Activated naive CD8-positive, alpha-beta T cell treated with anti-CD3 and anti-CD28 coated beads, Interleukin-2, amount 50 U/mL, for 24 hours (primary cell): ENCODE results near the gene GSTM1.
A peak's percentile ranks its signal among the peaks of the same experiment; 100 is the strongest.
"Not testable (repeated sequence)": the region's sequence is repeated elsewhere in the genome, so short reads cannot be mapped to it uniquely, and the experiment has no call there.

Source experiments
- ATAC-seq: fragments of 150-1000 bp; cut with Tn5 transposase; one replicate; pipeline ENCODE4 v1.10.0; 2021
- DNase-seq: peaks from one replicate; pipeline ENCODE4 v3.0.0; 2021
- H3K27ac Mint-ChIP-seq: one replicate; pipeline ENCODE4 v1.8.0; 2021; ENCODE audit warnings: mild to moderate bottlenecking, mixed read lengths
- H3K27me3 Mint-ChIP-seq: one replicate; pipeline ENCODE4 v1.8.0; 2021; ENCODE audit warnings: mixed read lengths
- H3K36me3 Mint-ChIP-seq: one replicate; pipeline ENCODE4 v1.8.0; 2021; ENCODE audit warnings: low read depth, mixed read lengths
- H3K4me1 Mint-ChIP-seq: one replicate; pipeline ENCODE4 v1.8.0; 2021; ENCODE audit warnings: mixed read lengths
- H3K4me3 Mint-ChIP-seq: one replicate; pipeline ENCODE4 v1.8.0; 2021; ENCODE audit warnings: mild to moderate bottlenecking, moderate library complexity, mixed read lengths
- H3K9me3 Mint-ChIP-seq: one replicate; pipeline ENCODE4 v1.8.0; 2021; ENCODE audit warnings: mixed read lengths

The GSTM1 gene

GRCh38 chr1:109655615-109656519 is 31.8 kb upstream of the GSTM1 start, which contains the start of gene GSTM4:
GSTM4 (plus strand) TSS chr1:109656099; CDS start chr1:109656390, 291 bp downstream.
- peak within 1 kb of the TSS; percentile 43 for H3K27ac Mint-ChIP-seq
- peak; percentile 90 for ATAC-seq
- peaks cover 10% of the 10 kb centered on the region for H3K4me1 Mint-ChIP-seq
- H3K27me3 Mint-ChIP-seq, result peaks cover 13% of the 10 kb centered on the region
- H3K36me3 Mint-ChIP-seq, result no peaks in the 10 kb centered on the region
- no peaks in the 10 kb centered on the region for H3K9me3 Mint-ChIP-seq
- peak within 1 kb of the TSS; percentile 78 for H3K4me3 Mint-ChIP-seq
- DNase-seq, result peak; percentile 81

GRCh38 chr1:109657395-109657794 is 30.2 kb upstream of the GSTM1 start:
- H3K36me3 Mint-ChIP-seq, result no peaks in the 10 kb centered on the region
- DNase-seq, result no peak
- no peak for ATAC-seq
- peaks cover 10% of the 10 kb centered on the region for H3K4me1 Mint-ChIP-seq
- H3K9me3 Mint-ChIP-seq, result no peaks in the 10 kb centered on the region
- H3K27me3 Mint-ChIP-seq, result peaks cover 8% of the 10 kb centered on the region
- no peak overlapping the region for H3K4me3 Mint-ChIP-seq
- H3K27ac Mint-ChIP-seq, result no peak overlapping the region

GRCh38 chr1:109657970-109658369 is 29.6 kb upstream of the GSTM1 start:
- DNase-seq (no peak), ATAC-seq (no peak)
- H3K27ac Mint-ChIP-seq, result no peak overlapping the region
- no peaks in the 10 kb centered on the region for H3K9me3 Mint-ChIP-seq
- H3K4me3 Mint-ChIP-seq, result no peak overlapping the region
- H3K4me1 Mint-ChIP-seq, result peaks cover 10% of the 10 kb centered on the region
- H3K36me3 Mint-ChIP-seq, result no peaks in the 10 kb centered on the region
- H3K27me3 Mint-ChIP-seq, result peaks cover 8% of the 10 kb centered on the region

GRCh38 chr1:109658533-109659042 is 29.0 kb upstream of the GSTM1 start:
- H3K27me3 Mint-ChIP-seq, result peaks cover 6% of the 10 kb centered on the region
- H3K4me1 Mint-ChIP-seq, result peaks cover 10% of the 10 kb centered on the region
- no peaks in the 10 kb centered on the region for H3K36me3 Mint-ChIP-seq
- ATAC-seq, result no peak
- no peak overlapping the region for H3K27ac Mint-ChIP-seq
- no peak overlapping the region for H3K4me3 Mint-ChIP-seq
- no peaks in the 10 kb centered on the region for H3K9me3 Mint-ChIP-seq
- no peak for DNase-seq

DNA sequence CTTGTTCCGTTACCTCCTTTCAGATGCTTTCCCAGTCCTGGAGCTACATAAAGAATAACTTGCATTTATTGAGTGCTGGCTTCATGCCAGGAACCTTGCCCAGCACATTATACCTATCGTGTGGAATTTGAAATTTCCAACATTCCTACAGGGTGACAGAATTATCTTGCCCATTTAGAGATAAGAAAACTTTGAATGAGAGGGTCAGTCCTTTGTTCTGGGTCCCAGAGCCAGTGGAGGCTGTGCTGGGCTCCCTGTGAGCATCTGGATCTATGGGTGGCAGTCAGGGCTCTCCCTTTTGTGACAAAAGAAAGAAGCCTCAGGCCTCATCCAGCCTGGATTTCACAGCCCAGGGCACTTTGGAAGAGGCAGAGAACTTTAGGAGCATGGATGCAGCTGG is 28.5 kb upstream of the GSTM1 start:
- no peak overlapping the region for H3K4me3 Mint-ChIP-seq
- H3K9me3 Mint-ChIP-seq, result no peaks in the 10 kb centered on the region
- no peak overlapping the region for H3K27ac Mint-ChIP-seq
- no peaks in the 10 kb centered on the region for H3K36me3 Mint-ChIP-seq
- peaks cover 5% of the 10 kb centered on the region for H3K27me3 Mint-ChIP-seq
- ATAC-seq (no peak), DNase-seq (no peak)
- peaks cover 10% of the 10 kb centered on the region for H3K4me1 Mint-ChIP-seq

GRCh38 chr1:109659997-109660690 is 27.5 kb upstream of the GSTM1 start:
- DNase-seq (no peak), ATAC-seq (no peak)
- Mint-ChIP-seq H3K4me3 (no peak overlapping the region), H3K36me3 (no peaks in the 10 kb centered on the region), H3K4me1 (peaks cover 5% of the 10 kb centered on the region), H3K9me3 (no peaks in the 10 kb centered on the region), H3K27me3 (no peaks in the 10 kb centered on the region), H3K27ac (no peak overlapping the region)

- not testable (repeated sequence) for H3K4me3 Mint-ChIP-seq, ATAC-seq, H3K9me3 Mint-ChIP-seq, H3K27ac Mint-ChIP-seq, DNase-seq, H3K27me3 Mint-ChIP-seq, H3K4me1 Mint-ChIP-seq, H3K36me3 Mint-ChIP-seq
Measured at GRCh38 chr1:109660691-109661026, 27.0 kb upstream of the GSTM1 start.

GRCh38 chr1:109661391-109661790 is 26.2 kb upstream of the GSTM1 start:
- Mint-ChIP-seq H3K9me3 (no peaks in the 10 kb centered on the region), H3K36me3 (no peaks in the 10 kb centered on the region), H3K4me3 (no peak overlapping the region), H3K27me3 (no peaks in the 10 kb centered on the region), H3K4me1 (peaks cover 2% of the 10 kb centered on the region), H3K27ac (no peak overlapping the region)
- DNase-seq (no peak), ATAC-seq (no peak)

- DNase-seq (no peak), ATAC-seq (no peak)
- H3K4me1 Mint-ChIP-seq, result peaks cover 16% of the 10 kb centered on the region
- no peaks in the 10 kb centered on the region for H3K36me3 Mint-ChIP-seq
- H3K9me3 Mint-ChIP-seq, result no peaks in the 10 kb centered on the region
- no peak overlapping the region for H3K4me3 Mint-ChIP-seq
- no peak overlapping the region for H3K27ac Mint-ChIP-seq
- H3K27me3 Mint-ChIP-seq, result no peaks in the 10 kb centered on the region
Measured at GRCh38 chr1:109664671-109665070, 22.9 kb upstream of the GSTM1 start.

GRCh38 chr1:109667452-109668122 is 20.0 kb upstream of the GSTM1 start, which contains the start of gene GSTM2:
GSTM2 (plus strand) TSS chr1:109668057; CDS start chr1:109668116, 59 bp downstream.
- H3K27ac Mint-ChIP-seq, result no peak within 1 kb of the TSS
- peak within 1 kb of the TSS; percentile 67 for H3K4me3 Mint-ChIP-seq

GRCh38 chr1:109668123-109668775 is 19.4 kb upstream of the GSTM1 start:
- Mint-ChIP-seq H3K4me1 (peaks cover 21% of the 10 kb centered on the region), H3K36me3 (no peaks in the 10 kb centered on the region), H3K9me3 (no peaks in the 10 kb centered on the region), H3K27ac (no peak overlapping the region), H3K27me3 (no peaks in the 10 kb centered on the region), H3K4me3 (peak overlapping the region; percentile 67)
- ATAC-seq (no peak), DNase-seq (no peak)

More at GRCh38 chr1:109667452-109668122, 20.0 kb upstream of the GSTM1 start, which contains the start of gene GSTM2:
- ATAC-seq (peak; percentile 99), DNase-seq (peak; percentile 85)
- peaks cover 21% of the 10 kb centered on the region for H3K4me1 Mint-ChIP-seq
- H3K9me3 Mint-ChIP-seq, result no peaks in the 10 kb centered on the region
- H3K36me3 Mint-ChIP-seq, result no peaks in the 10 kb centered on the region
- H3K27me3 Mint-ChIP-seq, result no peaks in the 10 kb centered on the region

DNA sequence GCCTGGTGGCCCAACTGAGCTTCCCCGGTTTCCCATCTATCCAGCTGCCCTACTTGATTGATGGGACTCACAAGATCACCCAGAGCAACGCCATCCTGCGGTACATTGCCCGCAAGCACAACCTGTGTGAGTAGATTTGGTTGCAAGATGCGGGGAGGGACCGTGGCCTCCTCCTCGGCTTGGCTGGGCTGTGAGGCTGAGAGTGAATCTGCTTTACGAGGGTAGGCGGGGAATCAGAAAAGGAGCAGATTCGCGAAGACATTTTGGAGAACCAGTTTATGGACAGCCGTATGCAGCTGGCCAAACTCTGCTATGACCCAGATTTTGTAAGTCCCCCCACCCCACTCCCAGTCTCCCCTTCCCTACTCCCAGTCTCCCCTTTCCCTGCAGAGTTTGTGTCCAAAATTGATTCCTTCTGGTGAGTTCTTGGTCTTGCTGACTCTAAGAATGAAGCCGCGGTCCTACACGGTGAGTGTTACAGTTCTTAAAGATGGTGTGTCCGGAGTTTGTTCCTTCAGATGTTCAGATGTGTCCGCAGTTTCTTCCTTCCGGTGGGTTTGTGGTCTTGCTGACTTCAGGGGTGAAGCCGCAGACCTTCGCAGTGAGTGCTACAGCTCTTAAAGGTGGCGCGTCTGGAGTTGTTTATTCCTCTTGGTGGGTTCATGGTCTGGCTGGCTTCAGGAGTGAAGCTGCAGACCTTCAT is 18.2 kb upstream of the GSTM1 start:
- no peaks in the 10 kb centered on the region for H3K9me3 Mint-ChIP-seq
- peak overlapping the region; percentile 44 for H3K4me3 Mint-ChIP-seq
- DNase-seq (peak; percentile 24), ATAC-seq (no peak)
- H3K27ac Mint-ChIP-seq, result peak overlapping the region; percentile 4
- H3K27me3 Mint-ChIP-seq, result no peaks in the 10 kb centered on the region
- H3K4me1 Mint-ChIP-seq, result peaks cover 21% of the 10 kb centered on the region
- no peaks in the 10 kb centered on the region for H3K36me3 Mint-ChIP-seq

DNA sequence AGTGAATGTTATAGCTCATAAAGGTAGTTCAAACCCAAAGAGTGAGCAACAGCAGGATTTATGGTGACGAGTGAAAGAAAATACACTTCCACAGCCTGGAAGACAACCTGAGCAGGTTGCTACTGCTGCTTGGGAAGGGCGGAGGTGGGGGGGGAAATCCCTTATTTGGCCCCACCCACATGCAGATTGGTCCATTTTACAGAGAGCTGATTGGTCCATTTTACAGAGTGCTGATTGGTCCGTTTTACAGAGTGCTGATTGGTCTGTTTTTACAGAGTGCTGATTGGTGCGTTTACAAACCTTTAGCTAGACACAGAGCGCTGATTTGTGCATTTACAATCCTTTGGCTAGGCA is 17.7 kb upstream of the GSTM1 start:
- not testable (repeated sequence) for H3K9me3 Mint-ChIP-seq, H3K27me3 Mint-ChIP-seq, ATAC-seq, DNase-seq, H3K36me3 Mint-ChIP-seq
- Mint-ChIP-seq H3K27ac (peak overlapping the region; percentile 4), H3K4me3 (peak overlapping the region; percentile 44), H3K4me1 (peaks cover 21% of the 10 kb centered on the region)
